ENCODE measurements around the gene NOP53. TPM values are rescaled to one million over a fixed set of nuclear protein-coding genes. Genes with fewer than 3 reads are reported as not detected.
"Not testable (repeated sequence)": the region's sequence is repeated elsewhere in the genome, so short reads cannot be mapped to it uniquely, and the experiment has no call there.

The NOP53 gene
- 103 TPM for total RNA-seq

- peak; percentile 98 for DNase-seq
Measured at GRCh38 chr19:47745010-47745901, at the start of gene NOP53. NOP53 (plus strand) TSS chr19:47745546; CDS start chr19:47745560, 14 bp downstream.

GRCh38 chr19:47696635-47697034 lies 48.7 kb upstream of the NOP53 start:
- DNase-seq, result no peak

- peak; percentile 75 for DNase-seq
Measured at GRCh38 chr19:47697863-47698609, 47.3 kb upstream of the NOP53 start.

GRCh38 chr19:47698631-47699359 lies 46.6 kb upstream of the NOP53 start:
- DNase-seq, result no peak

- no peak for DNase-seq
Measured at GRCh38 chr19:47699360-47699917, 45.9 kb upstream of the NOP53 start.

GRCh38 chr19:47700934-47701716 lies 44.2 kb upstream of the NOP53 start:
- no peak for DNase-seq

GRCh38 chr19:47701717-47702552 lies 43.4 kb upstream of the NOP53 start:
- DNase-seq, result no peak

- DNase-seq, result no peak
Measured at GRCh38 chr19:47702671-47703070, 42.7 kb upstream of the NOP53 start.

- no peak for DNase-seq
Measured at GRCh38 chr19:47703301-47703700, 42.0 kb upstream of the NOP53 start.

- DNase-seq, result no peak
Measured at GRCh38 chr19:47704024-47704423, 41.3 kb upstream of the NOP53 start.

GRCh38 chr19:47704656-47705055 lies 40.7 kb upstream of the NOP53 start:
- no peak for DNase-seq

GRCh38 chr19:47707135-47707925 lies 38.0 kb upstream of the NOP53 start:
- DNase-seq, result no peak

GRCh38 chr19:47711652-47712242 lies 33.6 kb upstream of the NOP53 start:
- DNase-seq, result no peak

- DNase-seq, result peak; percentile 61
Measured at GRCh38 chr19:47713046-47714021, 32.0 kb upstream of the NOP53 start, which contains the start of gene EHD2. EHD2 (plus strand) TSS chr19:47713422; CDS start chr19:47716613, 3,191 bp downstream.

GRCh38 chr19:47714339-47714738 lies 31.0 kb upstream of the NOP53 start:
- DNase-seq, result no peak

GRCh38 chr19:47714855-47715254 lies 30.5 kb upstream of the NOP53 start:
- not testable (repeated sequence) for DNase-seq

GRCh38 chr19:47716270-47716937 lies 28.9 kb upstream of the NOP53 start:
- DNase-seq, result no peak
